SK-N-SH treated with all-trans-retinoic acid at 6 μM for 48 hours (cell line): ENCODE data around the gene POT1.

Experiments used
- ATAC-seq: fragments of 200-7000 bp; cut with Tn5 transposase; 3 replicates; pipeline ENCODE4 v1.9.1; 2020; ENCODE audit warnings: mild to moderate bottlenecking, moderate library complexity
- ARNTL ChIP-seq: fragments of 450-650 bp; formaldehyde crosslinking; IDR thresholded peaks from 2 replicates; pipeline ENCODE4 v1.5.0; 2020; ENCODE audit warnings: low read depth, mild to moderate bottlenecking, moderate library complexity, borderline replicate concordance
- BACH2 ChIP-seq: fragments of 250-450 bp; sonication (Bioruptor Pico); IDR thresholded peaks from 2 replicates; pipeline ENCODE4 v1.9.0; 2021; ENCODE audit warnings: mild to moderate bottlenecking, borderline replicate concordance
- CSDC2 ChIP-seq: fragments of 250-450 bp; sonication (Bioruptor Pico); IDR thresholded peaks from 2 replicates; pipeline ENCODE4 v1.5.0; 2020; ENCODE audit warnings: mild to moderate bottlenecking, moderate library complexity
- GLIS3 ChIP-seq: fragments of 250-450 bp; sonication (Bioruptor Pico); IDR thresholded peaks from 2 replicates; pipeline ENCODE4 v1.5.0; 2020; ENCODE audit warnings: mild to moderate bottlenecking, moderate library complexity
- ISL1 ChIP-seq: fragments of 250-450 bp; sonication (Bioruptor Pico); IDR thresholded peaks from 2 replicates; pipeline ENCODE4 v2.1.2; 2022; ENCODE audit warnings: mild to moderate bottlenecking, moderate library complexity
- PPARA ChIP-seq: fragments of 250-450 bp; sonication (Bioruptor Pico); IDR thresholded peaks from 2 replicates; pipeline ENCODE4 v1.5.0; 2020; ENCODE audit warnings: mild to moderate bottlenecking, borderline replicate concordance
- RARB ChIP-seq: fragments of 250-450 bp; sonication (Bioruptor Pico); IDR thresholded peaks from 2 replicates; pipeline ENCODE4 v1.8.0; 2021; ENCODE audit warnings: mild to moderate bottlenecking, moderate library complexity
- SNAI2 ChIP-seq: fragments of 250-450 bp; sonication (Bioruptor Pico); IDR thresholded peaks from 2 replicates; pipeline ENCODE4 v1.5.0; 2020; ENCODE audit warnings: mild to moderate bottlenecking, moderate library complexity
- TCF4 ChIP-seq: fragments of 250-450 bp; sonication (Bioruptor Pico); IDR thresholded peaks from 2 replicates; pipeline ENCODE4 v1.8.0; 2021; ENCODE audit warnings: mild to moderate bottlenecking, moderate library complexity, borderline replicate concordance
- TOX ChIP-seq: fragments of 250-450 bp; sonication (Bioruptor Pico); IDR thresholded peaks from 2 replicates; pipeline ENCODE4 v1.8.0; 2021; ENCODE audit warnings: mild to moderate bottlenecking, moderate library complexity, borderline replicate concordance
- ZC3H10 ChIP-seq: fragments of 250-450 bp; sonication (Bioruptor Pico); IDR thresholded peaks from 2 replicates; pipeline ENCODE4 v1.5.1; 2021; ENCODE audit warnings: mild to moderate bottlenecking, moderate library complexity
- ZFP3 ChIP-seq: fragments of 250-450 bp; sonication (Bioruptor Pico); IDR thresholded peaks from 2 replicates; pipeline ENCODE4 v1.5.0; 2020; ENCODE audit warnings: mild to moderate bottlenecking, moderate library complexity
- ZNF565 ChIP-seq: fragments of 450-650 bp; formaldehyde crosslinking; conservative IDR thresholded peaks from 2 replicates; pipeline ENCODE4 v1.5.0; 2020; ENCODE audit warnings: low read depth, mild to moderate bottlenecking, moderate library complexity
- ZNF70 ChIP-seq: fragments of 450-650 bp; formaldehyde crosslinking; IDR thresholded peaks from 2 replicates; pipeline ENCODE4 v1.5.0; 2020; ENCODE audit warnings: mild to moderate bottlenecking, moderate library complexity
- ZNF8 ChIP-seq: fragments of 450-650 bp; formaldehyde crosslinking; IDR thresholded peaks from 2 replicates; pipeline ENCODE4 v1.5.0; 2020; ENCODE audit warnings: mild to moderate bottlenecking, moderate library complexity
- TF ChIP-seq, protein P1 (sequence below): fragments of 250-450 bp; sonication (Bioruptor Pico); IDR thresholded peaks from 2 replicates; pipeline ENCODE4 v1.8.0; 2020; ENCODE audit warnings: mild to moderate bottlenecking, moderate library complexity, borderline replicate concordance
- TF ChIP-seq, protein P2 (sequence below): fragments of 250-450 bp; sonication (Bioruptor Pico); IDR thresholded peaks from 2 replicates; pipeline ENCODE4 v1.5.0; 2020; ENCODE audit warnings: mild to moderate bottlenecking, moderate library complexity
- TF ChIP-seq, protein P3 (sequence below): fragments of 250-450 bp; sonication (Bioruptor Pico); IDR thresholded peaks from 2 replicates; pipeline ENCODE4 v1.5.1; 2021; ENCODE audit warnings: mild to moderate bottlenecking, moderate library complexity
- TF ChIP-seq, protein P4 (sequence below): fragments of 250-450 bp; sonication (Bioruptor Pico); IDR thresholded peaks from 2 replicates; pipeline ENCODE4 v1.5.1; 2020; ENCODE audit warnings: low read depth, mild to moderate bottlenecking, moderate library complexity
- TF ChIP-seq, protein P5 (sequence below): fragments of 250-450 bp; sonication (Bioruptor Pico); IDR thresholded peaks from 2 replicates; pipeline ENCODE4 v1.8.0; 2021; ENCODE audit warnings: low read depth, mild to moderate bottlenecking, moderate library complexity, borderline replicate concordance

The POT1 gene

DNA sequence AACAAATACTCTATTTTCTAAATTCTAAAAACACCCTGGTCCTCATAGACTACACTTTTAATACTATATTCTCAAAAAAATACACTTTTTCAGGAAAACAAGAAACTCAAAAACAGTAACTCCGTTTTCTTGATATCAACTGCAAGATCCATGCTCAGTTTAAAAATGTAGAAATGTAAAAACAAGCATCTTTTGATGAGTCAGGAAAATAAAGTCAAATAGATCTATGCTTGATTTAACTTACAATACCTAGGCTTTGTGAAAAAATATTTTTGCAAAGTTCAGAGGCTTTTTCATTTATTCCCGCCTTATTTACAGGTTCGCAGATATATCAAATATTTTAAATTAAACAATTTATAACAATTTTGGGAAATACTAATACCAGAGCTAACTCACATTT lies 33.6 kb downstream of the POT1 start:
- TF ChIP-seq, protein P1, sequence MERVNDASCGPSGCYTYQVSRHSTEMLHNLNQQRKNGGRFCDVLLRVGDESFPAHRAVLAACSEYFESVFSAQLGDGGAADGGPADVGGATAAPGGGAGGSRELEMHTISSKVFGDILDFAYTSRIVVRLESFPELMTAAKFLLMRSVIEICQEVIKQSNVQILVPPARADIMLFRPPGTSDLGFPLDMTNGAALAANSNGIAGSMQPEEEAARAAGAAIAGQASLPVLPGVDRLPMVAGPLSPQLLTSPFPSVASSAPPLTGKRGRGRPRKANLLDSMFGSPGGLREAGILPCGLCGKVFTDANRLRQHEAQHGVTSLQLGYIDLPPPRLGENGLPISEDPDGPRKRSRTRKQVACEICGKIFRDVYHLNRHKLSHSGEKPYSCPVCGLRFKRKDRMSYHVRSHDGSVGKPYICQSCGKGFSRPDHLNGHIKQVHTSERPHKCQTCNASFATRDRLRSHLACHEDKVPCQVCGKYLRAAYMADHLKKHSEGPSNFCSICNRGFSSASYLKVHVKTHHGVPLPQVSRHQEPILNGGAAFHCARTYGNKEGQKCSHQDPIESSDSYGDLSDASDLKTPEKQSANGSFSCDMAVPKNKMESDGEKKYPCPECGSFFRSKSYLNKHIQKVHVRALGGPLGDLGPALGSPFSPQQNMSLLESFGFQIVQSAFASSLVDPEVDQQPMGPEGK (CRISPR knock-in tag): no peak
- TF ChIP-seq ZNF8 (CRISPR knock-in tag) (no peak), ZNF70 (CRISPR knock-in tag) (no peak), TCF4 (CRISPR knock-in tag) (no peak), SNAI2 (CRISPR knock-in tag) (no peak), CSDC2 (CRISPR knock-in tag) (no peak), GLIS3 (CRISPR knock-in tag) (no peak), ISL1 (CRISPR knock-in tag) (no peak), BACH2 (CRISPR knock-in tag) (no peak), RARB (no peak), TOX (CRISPR knock-in tag) (no peak), ZNF565 (CRISPR knock-in tag) (no peak)
- TF ChIP-seq, protein P2, sequence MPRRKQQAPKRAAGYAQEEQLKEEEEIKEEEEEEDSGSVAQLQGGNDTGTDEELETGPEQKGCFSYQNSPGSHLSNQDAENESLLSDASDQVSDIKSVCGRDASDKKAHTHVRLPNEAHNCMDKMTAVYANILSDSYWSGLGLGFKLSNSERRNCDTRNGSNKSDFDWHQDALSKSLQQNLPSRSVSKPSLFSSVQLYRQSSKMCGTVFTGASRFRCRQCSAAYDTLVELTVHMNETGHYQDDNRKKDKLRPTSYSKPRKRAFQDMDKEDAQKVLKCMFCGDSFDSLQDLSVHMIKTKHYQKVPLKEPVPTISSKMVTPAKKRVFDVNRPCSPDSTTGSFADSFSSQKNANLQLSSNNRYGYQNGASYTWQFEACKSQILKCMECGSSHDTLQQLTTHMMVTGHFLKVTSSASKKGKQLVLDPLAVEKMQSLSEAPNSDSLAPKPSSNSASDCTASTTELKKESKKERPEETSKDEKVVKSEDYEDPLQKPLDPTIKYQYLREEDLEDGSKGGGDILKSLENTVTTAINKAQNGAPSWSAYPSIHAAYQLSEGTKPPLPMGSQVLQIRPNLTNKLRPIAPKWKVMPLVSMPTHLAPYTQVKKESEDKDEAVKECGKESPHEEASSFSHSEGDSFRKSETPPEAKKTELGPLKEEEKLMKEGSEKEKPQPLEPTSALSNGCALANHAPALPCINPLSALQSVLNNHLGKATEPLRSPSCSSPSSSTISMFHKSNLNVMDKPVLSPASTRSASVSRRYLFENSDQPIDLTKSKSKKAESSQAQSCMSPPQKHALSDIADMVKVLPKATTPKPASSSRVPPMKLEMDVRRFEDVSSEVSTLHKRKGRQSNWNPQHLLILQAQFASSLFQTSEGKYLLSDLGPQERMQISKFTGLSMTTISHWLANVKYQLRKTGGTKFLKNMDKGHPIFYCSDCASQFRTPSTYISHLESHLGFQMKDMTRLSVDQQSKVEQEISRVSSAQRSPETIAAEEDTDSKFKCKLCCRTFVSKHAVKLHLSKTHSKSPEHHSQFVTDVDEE (CRISPR knock-in tag): no peak
- TF ChIP-seq, protein P3, sequence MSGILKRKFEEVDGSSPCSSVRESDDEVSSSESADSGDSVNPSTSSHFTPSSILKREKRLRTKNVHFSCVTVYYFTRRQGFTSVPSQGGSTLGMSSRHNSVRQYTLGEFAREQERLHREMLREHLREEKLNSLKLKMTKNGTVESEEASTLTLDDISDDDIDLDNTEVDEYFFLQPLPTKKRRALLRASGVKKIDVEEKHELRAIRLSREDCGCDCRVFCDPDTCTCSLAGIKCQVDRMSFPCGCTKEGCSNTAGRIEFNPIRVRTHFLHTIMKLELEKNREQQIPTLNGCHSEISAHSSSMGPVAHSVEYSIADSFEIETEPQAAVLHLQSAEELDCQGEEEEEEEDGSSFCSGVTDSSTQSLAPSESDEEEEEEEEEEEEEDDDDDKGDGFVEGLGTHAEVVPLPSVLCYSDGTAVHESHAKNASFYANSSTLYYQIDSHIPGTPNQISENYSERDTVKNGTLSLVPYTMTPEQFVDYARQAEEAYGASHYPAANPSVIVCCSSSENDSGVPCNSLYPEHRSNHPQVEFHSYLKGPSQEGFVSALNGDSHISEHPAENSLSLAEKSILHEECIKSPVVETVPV (CRISPR knock-in tag): no peak
- TF ChIP-seq, protein P4, sequence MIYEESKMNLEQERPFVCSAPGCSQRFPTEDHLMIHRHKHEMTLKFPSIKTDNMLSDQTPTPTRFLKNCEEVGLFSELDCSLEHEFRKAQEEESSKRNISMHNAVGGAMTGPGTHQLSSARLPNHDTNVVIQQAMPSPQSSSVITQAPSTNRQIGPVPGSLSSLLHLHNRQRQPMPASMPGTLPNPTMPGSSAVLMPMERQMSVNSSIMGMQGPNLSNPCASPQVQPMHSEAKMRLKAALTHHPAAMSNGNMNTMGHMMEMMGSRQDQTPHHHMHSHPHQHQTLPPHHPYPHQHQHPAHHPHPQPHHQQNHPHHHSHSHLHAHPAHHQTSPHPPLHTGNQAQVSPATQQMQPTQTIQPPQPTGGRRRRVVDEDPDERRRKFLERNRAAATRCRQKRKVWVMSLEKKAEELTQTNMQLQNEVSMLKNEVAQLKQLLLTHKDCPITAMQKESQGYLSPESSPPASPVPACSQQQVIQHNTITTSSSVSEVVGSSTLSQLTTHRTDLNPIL (CRISPR knock-in tag): no peak
- no peak for ATAC-seq

DNA sequence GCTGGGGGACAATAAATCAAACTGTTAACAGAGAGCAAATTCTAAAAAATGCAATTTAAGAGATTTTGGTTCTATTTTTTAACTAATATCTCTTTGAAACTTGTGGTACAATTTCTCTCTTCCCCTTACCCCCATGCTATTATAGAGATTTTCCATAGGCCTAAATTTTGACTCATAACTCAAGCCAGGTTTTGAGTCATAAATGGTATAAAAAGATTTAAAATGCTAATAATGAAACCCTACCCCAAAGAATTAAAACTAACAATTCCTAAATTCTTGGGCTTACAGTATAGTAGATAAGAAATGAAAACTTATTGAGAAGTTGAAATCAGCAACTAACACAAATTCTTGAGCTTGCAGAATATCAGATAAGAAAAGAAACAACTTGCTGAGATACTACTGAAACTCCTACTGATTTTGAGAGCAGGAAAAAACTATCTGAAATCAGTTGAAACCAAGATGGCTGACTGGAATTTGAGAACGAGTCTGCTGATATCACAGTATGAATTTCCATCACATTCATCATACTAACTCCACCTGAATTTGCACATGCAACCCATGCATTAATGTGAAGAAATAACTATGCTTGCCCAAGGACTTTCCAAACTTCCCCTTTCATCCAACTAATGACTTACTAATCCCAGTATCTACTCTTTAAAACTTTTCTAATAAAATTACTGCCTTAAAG lies 36.3 kb downstream of the POT1 start:
- TF ChIP-seq, protein P5, sequence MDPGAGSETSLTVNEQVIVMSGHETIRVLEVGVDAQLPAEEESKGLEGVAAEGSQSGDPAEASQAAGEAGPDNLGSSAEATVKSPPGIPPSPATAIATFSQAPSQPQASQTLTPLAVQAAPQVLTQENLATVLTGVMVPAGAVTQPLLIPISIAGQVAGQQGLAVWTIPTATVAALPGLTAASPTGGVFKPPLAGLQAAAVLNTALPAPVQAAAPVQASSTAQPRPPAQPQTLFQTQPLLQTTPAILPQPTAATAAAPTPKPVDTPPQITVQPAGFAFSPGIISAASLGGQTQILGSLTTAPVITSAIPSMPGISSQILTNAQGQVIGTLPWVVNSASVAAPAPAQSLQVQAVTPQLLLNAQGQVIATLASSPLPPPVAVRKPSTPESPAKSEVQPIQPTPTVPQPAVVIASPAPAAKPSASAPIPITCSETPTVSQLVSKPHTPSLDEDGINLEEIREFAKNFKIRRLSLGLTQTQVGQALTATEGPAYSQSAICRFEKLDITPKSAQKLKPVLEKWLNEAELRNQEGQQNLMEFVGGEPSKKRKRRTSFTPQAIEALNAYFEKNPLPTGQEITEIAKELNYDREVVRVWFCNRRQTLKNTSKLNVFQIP (CRISPR knock-in tag): no peak
- no peak for TF ChIP-seq ARNTL
- TF ChIP-seq PPARA (CRISPR knock-in tag): no peak
- TF ChIP-seq, all 23 proteins: peak for 0
- no peak for ATAC-seq

DNA sequence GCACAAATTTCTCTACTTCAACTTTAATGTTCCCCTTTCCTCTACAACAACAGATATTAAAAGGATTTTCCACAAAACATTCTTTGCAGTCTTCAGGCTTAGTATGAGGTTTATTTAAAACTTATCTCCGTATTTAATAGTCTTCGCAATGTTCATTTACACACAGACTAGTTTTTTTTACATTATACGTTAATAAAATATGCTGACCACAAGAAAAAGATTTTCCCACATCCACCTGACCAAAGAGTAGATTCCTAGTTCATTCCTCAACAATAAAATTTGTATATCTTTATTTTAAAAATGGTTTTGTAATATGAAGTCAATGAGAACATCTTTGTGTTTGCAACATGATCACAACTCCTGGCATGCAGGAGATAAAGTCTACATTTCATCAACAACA lies 42.4 kb downstream of the POT1 start:
- no peak for ATAC-seq
- TF ChIP-seq, protein P2 (CRISPR knock-in tag): no peak
- TF ChIP-seq SNAI2 (CRISPR knock-in tag) (no peak), ZFP3 (CRISPR knock-in tag) (no peak), CSDC2 (CRISPR knock-in tag) (no peak), ZC3H10 (CRISPR knock-in tag) (no peak), GLIS3 (CRISPR knock-in tag) (no peak), BACH2 (CRISPR knock-in tag) (no peak)
- TF ChIP-seq, protein P1 (CRISPR knock-in tag): no peak
